HL-60 (cell line): Measurements from ENCODE around the gene ZBTB14.
A peak's percentile ranks its signal among the peaks of the same experiment; 100 is the strongest.

Source experiments
- GABPA ChIP-seq: IDR thresholded peaks from 2 replicates; pipeline ENCODE4 v1.6.1; 2012; ENCODE audit warnings: low read depth
- POLR2AphosphoS5 ChIP-seq: IDR thresholded peaks from 2 replicates; pipeline ENCODE4 v1.6.1; 2012; ENCODE audit warnings: low read depth
- SPI1 ChIP-seq: IDR thresholded peaks from 2 replicates; pipeline ENCODE4 v1.6.1; 2012; ENCODE audit warnings: low read depth, mild to moderate bottlenecking, borderline replicate concordance
- TF ChIP-seq, protein P1 (sequence below): IDR thresholded peaks from one replicate; pipeline ENCODE4 v1.5.1; 2011; ENCODE audit warnings: low read length, control low read depth, inconsistent platforms; ENCODE audit not compliant: insufficient read depth
- TF ChIP-seq, protein P2 (sequence below): IDR thresholded peaks from 2 replicates; pipeline ENCODE4 v1.6.1; 2012; ENCODE audit warnings: low read depth; ENCODE audit not compliant: insufficient replicate concordance

DNA sequence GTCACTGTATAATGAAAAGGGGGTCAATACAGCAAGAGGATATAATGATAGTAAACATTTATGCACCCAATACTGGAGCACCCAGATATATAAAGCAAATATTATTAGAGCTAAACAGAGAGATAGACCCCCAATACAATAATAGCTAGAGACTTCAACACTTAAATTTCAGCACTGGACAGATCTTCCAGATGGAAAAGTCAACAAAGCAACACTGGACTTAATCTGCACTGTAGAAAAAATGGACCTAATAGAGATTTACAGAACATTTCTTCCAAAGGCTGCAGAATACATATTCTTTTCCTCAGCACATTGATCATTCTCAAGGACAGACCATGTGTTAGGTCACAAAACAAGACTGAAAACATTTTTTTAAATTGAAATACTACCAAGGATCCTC is 26.7 kb downstream of the ZBTB14 start:
- TF ChIP-seq GABPA: no peak
- TF ChIP-seq, protein P1, sequence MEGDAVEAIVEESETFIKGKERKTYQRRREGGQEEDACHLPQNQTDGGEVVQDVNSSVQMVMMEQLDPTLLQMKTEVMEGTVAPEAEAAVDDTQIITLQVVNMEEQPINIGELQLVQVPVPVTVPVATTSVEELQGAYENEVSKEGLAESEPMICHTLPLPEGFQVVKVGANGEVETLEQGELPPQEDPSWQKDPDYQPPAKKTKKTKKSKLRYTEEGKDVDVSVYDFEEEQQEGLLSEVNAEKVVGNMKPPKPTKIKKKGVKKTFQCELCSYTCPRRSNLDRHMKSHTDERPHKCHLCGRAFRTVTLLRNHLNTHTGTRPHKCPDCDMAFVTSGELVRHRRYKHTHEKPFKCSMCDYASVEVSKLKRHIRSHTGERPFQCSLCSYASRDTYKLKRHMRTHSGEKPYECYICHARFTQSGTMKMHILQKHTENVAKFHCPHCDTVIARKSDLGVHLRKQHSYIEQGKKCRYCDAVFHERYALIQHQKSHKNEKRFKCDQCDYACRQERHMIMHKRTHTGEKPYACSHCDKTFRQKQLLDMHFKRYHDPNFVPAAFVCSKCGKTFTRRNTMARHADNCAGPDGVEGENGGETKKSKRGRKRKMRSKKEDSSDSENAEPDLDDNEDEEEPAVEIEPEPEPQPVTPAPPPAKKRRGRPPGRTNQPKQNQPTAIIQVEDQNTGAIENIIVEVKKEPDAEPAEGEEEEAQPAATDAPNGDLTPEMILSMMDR: no peak
- TF ChIP-seq, protein P2, sequence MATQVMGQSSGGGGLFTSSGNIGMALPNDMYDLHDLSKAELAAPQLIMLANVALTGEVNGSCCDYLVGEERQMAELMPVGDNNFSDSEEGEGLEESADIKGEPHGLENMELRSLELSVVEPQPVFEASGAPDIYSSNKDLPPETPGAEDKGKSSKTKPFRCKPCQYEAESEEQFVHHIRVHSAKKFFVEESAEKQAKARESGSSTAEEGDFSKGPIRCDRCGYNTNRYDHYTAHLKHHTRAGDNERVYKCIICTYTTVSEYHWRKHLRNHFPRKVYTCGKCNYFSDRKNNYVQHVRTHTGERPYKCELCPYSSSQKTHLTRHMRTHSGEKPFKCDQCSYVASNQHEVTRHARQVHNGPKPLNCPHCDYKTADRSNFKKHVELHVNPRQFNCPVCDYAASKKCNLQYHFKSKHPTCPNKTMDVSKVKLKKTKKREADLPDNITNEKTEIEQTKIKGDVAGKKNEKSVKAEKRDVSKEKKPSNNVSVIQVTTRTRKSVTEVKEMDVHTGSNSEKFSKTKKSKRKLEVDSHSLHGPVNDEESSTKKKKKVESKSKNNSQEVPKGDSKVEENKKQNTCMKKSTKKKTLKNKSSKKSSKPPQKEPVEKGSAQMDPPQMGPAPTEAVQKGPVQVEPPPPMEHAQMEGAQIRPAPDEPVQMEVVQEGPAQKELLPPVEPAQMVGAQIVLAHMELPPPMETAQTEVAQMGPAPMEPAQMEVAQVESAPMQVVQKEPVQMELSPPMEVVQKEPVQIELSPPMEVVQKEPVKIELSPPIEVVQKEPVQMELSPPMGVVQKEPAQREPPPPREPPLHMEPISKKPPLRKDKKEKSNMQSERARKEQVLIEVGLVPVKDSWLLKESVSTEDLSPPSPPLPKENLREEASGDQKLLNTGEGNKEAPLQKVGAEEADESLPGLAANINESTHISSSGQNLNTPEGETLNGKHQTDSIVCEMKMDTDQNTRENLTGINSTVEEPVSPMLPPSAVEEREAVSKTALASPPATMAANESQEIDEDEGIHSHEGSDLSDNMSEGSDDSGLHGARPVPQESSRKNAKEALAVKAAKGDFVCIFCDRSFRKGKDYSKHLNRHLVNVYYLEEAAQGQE: peak; percentile 89
- TF ChIP-seq POLR2AphosphoS5: no peak
- no peak for TF ChIP-seq SPI1
